K562 (cell line): Measurements from ENCODE around the gene TRIOBP. TPM values are rescaled to one million over a fixed set of nuclear protein-coding genes. Genes with fewer than 3 reads are reported as not detected.

Experiments used
- ATAC-seq: fragments of 200-7000 bp; cut with Tn5 transposase; 3 replicates; pipeline ENCODE4 v1.9.1; 2020; ENCODE audit warnings: moderate library complexity
- BruUV-seq: library from RNA; stranded (reverse); fragments of 400-500 nt; replicated peaks from 2 replicates; lab custom pipeline; 2021; lab: Mats Ljungman, UMichigan
- CTCF ChIA-PET: fragments of 300-600 bp; formaldehyde crosslinking; extraction: SDS; loops from one replicate; lab custom pipeline; 2021; ENCODE audit warnings: low intra/inter-chr PET ratio; lab: Yijun Ruan, JAX
- POLR2A ChIA-PET: fragments of 300-600, 350-650 bp; sonication (Branson Sonifier 250); formaldehyde crosslinking; extraction: SDS; loops from one replicate; lab custom pipeline; 2021; ENCODE audit warnings: antibody characterized with exemption, inconsistent platforms; lab: Yijun Ruan, JAX
- DNase-seq, 4 experiments: peaks; one replicate each; pipeline versions ENCODE4 v3.0.0 to v3.0.0-alpha.2; 2011 to 2018; ENCODE audit warnings: low spot score in 3 of 4, mixed read lengths in 3 of 4; ENCODE audit errors: extremely low read depth in 1 of 4
- FAIRE-seq: peaks from 2 replicates; lab custom pipeline; 2011; peaks lifted over from hg19 to GRCh38; lab: Jason Lieb, UNC
- H2AFZ ChIP-seq: 2 replicates; pipeline ENCODE4 v1.6.0; 2011; ENCODE audit warnings: low read depth, low read length, control low read depth, inconsistent platforms
- H3K27ac ChIP-seq: fragments of 200-600 bp; 3 replicates; pipeline ENCODE4 v1.8.0; 2011; ENCODE audit warnings: low read depth, mild to moderate bottlenecking, control low read depth, inconsistent platforms, low read length, moderate library complexity, mixed read lengths; ENCODE audit errors: extremely low read depth
- H3K27me3 ChIP-seq, 2 experiments: fragments of 300-600 bp in 1 of 2; 2 replicates in 1 of 2; 3 replicates in 1 of 2; pipeline versions ENCODE4 v1.6.0 to v1.8.0; 2011; ENCODE audit warnings: inconsistent platforms in 2 of 2, low read length in 2 of 2, mild to moderate bottlenecking in 1 of 2, mixed read lengths in 1 of 2, moderate library complexity in 1 of 2; ENCODE audit not compliant: control insufficient read depth in 2 of 2, insufficient read depth in 2 of 2
- H3K36me3 ChIP-seq: fragments of 300-600 bp; 3 replicates; pipeline ENCODE4 v1.8.0; 2011; ENCODE audit warnings: mild to moderate bottlenecking, low read length, inconsistent platforms; ENCODE audit not compliant: control insufficient read depth, insufficient read depth
- H3K4me1 ChIP-seq, 2 experiments: fragments of 200-600 bp in 1 of 2; replicated peaks in 1 of 2; 2 replicates in 1 of 2; 3 replicates in 1 of 2; pipeline versions ENCODE4 v1.5.1 to v1.8.0; 2011; ENCODE audit warnings: inconsistent platforms in 2 of 2, low read length in 2 of 2, mild to moderate bottlenecking in 1 of 2, mixed read lengths in 1 of 2, moderate library complexity in 1 of 2; ENCODE audit not compliant: control insufficient read depth in 2 of 2, insufficient read depth in 2 of 2
- H3K4me2 ChIP-seq: 2 replicates; pipeline ENCODE4 v1.6.1; 2011; ENCODE audit warnings: low read length, control low read depth, inconsistent platforms, mixed read lengths; ENCODE audit not compliant: insufficient read depth
- H3K4me3 ChIP-seq: fragments of 200-600 bp; sonication (generic), shearing (Covaris generic); 2 replicates; pipeline ENCODE4 v1.5.1; 2016; ENCODE audit warnings: control low read depth, inconsistent platforms
- H3K79me2 ChIP-seq: fragments of 200-600 bp; 3 replicates; pipeline ENCODE4 v1.8.0; 2011; ENCODE audit warnings: low read length, inconsistent platforms; ENCODE audit not compliant: control insufficient read depth, insufficient read depth
- H3K9ac ChIP-seq, 2 experiments: 2 replicates each; pipeline versions ENCODE4 v1.6.0 to v1.6.1; 2011; ENCODE audit warnings: low read depth in 2 of 2, low read length in 2 of 2, control low read depth in 1 of 2, inconsistent platforms in 1 of 2, mild to moderate bottlenecking in 1 of 2, mixed read lengths in 1 of 2; ENCODE audit not compliant: insufficient read depth in 1 of 2
- H3K9me1 ChIP-seq: one replicate; pipeline ENCODE4 v1.6.0; 2011; ENCODE audit warnings: inconsistent platforms, mild to moderate bottlenecking, low read length, moderate library complexity; ENCODE audit not compliant: control insufficient read depth, insufficient read depth
- H3K9me3 ChIP-seq: replicated peaks from 2 replicates; pipeline ENCODE4 v1.5.1; 2011; ENCODE audit warnings: low read depth, low read length, inconsistent platforms; ENCODE audit not compliant: control insufficient read depth, insufficient read depth
- H4K20me1 ChIP-seq: replicated peaks from 2 replicates; pipeline ENCODE4 v1.6.1; 2011; ENCODE audit warnings: low read length, inconsistent platforms, mixed read lengths; ENCODE audit not compliant: control insufficient read depth, insufficient read depth
- ATF7 ChIP-seq: fragments of 450-650 bp; IDR thresholded peaks from 2 replicates; pipeline ENCODE4 v1.7.1; 2014; ENCODE audit warnings: mild to moderate bottlenecking, moderate library complexity
- GTF2E2 ChIP-seq: fragments of 200-800 bp; sonication (Bioruptor generic); IDR thresholded peaks from 2 replicates; pipeline ENCODE4 v1.6.1; 2016; ENCODE audit warnings: missing genetic modification characterization, missing compliant biosample characterization
- POLR2AphosphoS2 ChIP-seq: IDR thresholded peaks from 2 replicates; pipeline ENCODE4 v1.6.1; 2012; ENCODE audit warnings: low read length, improper control_type of control experiment
- POLR2H ChIP-seq: IDR thresholded peaks from 2 replicates; pipeline ENCODE4 v1.6.1; 2016; ENCODE audit warnings: missing genetic modification characterization, low read depth, mild to moderate bottlenecking, control low read depth, missing compliant biosample characterization, moderate library complexity
- ZNF354B ChIP-seq: fragments of 250-450 bp; sonication (Bioruptor Pico); IDR thresholded peaks from 2 replicates; pipeline ENCODE4 v1.4.0; 2020
- WGBS: fragments of 100-300 bp; shearing (Covaris generic); methylation state at CpG from one replicate; pipeline ENCODE4 v1.1.6; 2016; ENCODE audit warnings: low coverage, mixed read lengths; ENCODE audit not compliant: insufficient coverage; ENCODE audit errors: missing lambda C conversion rate; 5-methylcytosine and 5-hydroxymethylcytosine counted together
- in situ Hi-C: fragments of 300-500 bp; cut with MboI; formaldehyde crosslinking; loops from 4 replicates; pipeline ENCODE4 v1.15.0; 2018; ENCODE audit warnings: inconsistent platforms, mixed read lengths
- intact Hi-C: fragments of 100-400 bp; cut with micrococcal nuclease; formaldehyde crosslinking; loops from 2 replicates; pipeline ENCODE4 v1.14.2; 2022
- polyA plus RNA-seq, 8 experiments: library from polyadenylated mRNA; depleted of rRNA in 4 of 8; stranded (reverse) in 5 of 8; unstranded in 3 of 8; fragments of >200 nt; fragmentation: Nextera tagmentation in 2 of 8; fragmentation: Illumina TruSeq in 1 of 8; extraction: Ambion mirVana in 2 of 8; extraction: Trizol in 1 of 8; gene quantifications; 2 replicates each; pipeline versions ENCODE4 v1.2.1 to v1.2.3, GENCODE V29; 2011 to 2014; ENCODE audit warnings: inconsistent platforms in 1 of 8, missing spikeins in 1 of 8
- total RNA-seq, 7 experiments: library from RNA; depleted of rRNA in 6 of 7; stranded (reverse); fragments of >200 nt in 6 of 7; fragmentation: Illumina TruSeq in 2 of 7; extraction: Trizol in 2 of 7; gene quantifications; 2 replicates each; pipeline versions ENCODE4 v1.2.1 to v1.2.3, GENCODE V29; 2011 to 2021; ENCODE audit warnings: low replicate concordance in 1 of 7
- TF ChIP-seq, protein P1 (sequence below): fragments of 450-650 bp; IDR thresholded peaks from 2 replicates; pipeline ENCODE4 v1.6.1; 2016; ENCODE audit warnings: mild to moderate bottlenecking, moderate library complexity

Gene TRIOBP
- total and polyA plus RNA-seq, 9 of the 15 experiments (the other 6 are each of a cell fraction or from before 2014, with no cell fraction given) = 0.24 to 13.8 (median 5.5) TPM

GRCh38 chr22:37806409-37807333, 109.8 kb downstream of the TRIOBP start:
- FAIRE-seq (peak; percentile 37), DNase-seq (peak in 2 of 4 experiments; percentile 43 to 64), ATAC-seq (peak; percentile 23)
- Histone ChIP-seq H3K4me3 (peak overlapping the region; percentile 64), H2AFZ (peak overlapping the region; percentile 85), H3K27ac (peak overlapping the region; percentile 69), H3K9me3 (no peaks in the 10 kb centered on the region), H3K9me1 (no peaks in the 10 kb centered on the region), H3K36me3 (peaks cover 9% of the 10 kb centered on the region; the same call in 2 of the 3 replicates), H4K20me1 (no peaks in the 10 kb centered on the region), H3K79me2 (peaks cover 30% of the 10 kb centered on the region), H3K9ac (peak overlapping the region; percentile 60 to 78; a peak in 3 of 4 replicates), H3K4me1 (peaks cover 34 to 58% of the 10 kb centered on the region in 2 experiments), H3K27me3 (no peaks in the 10 kb centered on the region), H3K4me2 (peak overlapping the region; percentile 72)
- WGBS = 8% methylated on average over 10 of the region's 19 CpGs
- ChIA-PET CTCF (no interaction called here), POLR2A (interaction anchor here (1.0 to 4.5 kb wide), 4 partner anchors 11 to 90 kb away, joined by 3 to 34 read pairs (median 5); no protein-coding TSS in a partner anchor)
- in situ Hi-C loops (no loop called here), intact Hi-C loops (no loop called here)
- BruUV-seq = no TSS peak
- TF ChIP-seq, protein P1, sequence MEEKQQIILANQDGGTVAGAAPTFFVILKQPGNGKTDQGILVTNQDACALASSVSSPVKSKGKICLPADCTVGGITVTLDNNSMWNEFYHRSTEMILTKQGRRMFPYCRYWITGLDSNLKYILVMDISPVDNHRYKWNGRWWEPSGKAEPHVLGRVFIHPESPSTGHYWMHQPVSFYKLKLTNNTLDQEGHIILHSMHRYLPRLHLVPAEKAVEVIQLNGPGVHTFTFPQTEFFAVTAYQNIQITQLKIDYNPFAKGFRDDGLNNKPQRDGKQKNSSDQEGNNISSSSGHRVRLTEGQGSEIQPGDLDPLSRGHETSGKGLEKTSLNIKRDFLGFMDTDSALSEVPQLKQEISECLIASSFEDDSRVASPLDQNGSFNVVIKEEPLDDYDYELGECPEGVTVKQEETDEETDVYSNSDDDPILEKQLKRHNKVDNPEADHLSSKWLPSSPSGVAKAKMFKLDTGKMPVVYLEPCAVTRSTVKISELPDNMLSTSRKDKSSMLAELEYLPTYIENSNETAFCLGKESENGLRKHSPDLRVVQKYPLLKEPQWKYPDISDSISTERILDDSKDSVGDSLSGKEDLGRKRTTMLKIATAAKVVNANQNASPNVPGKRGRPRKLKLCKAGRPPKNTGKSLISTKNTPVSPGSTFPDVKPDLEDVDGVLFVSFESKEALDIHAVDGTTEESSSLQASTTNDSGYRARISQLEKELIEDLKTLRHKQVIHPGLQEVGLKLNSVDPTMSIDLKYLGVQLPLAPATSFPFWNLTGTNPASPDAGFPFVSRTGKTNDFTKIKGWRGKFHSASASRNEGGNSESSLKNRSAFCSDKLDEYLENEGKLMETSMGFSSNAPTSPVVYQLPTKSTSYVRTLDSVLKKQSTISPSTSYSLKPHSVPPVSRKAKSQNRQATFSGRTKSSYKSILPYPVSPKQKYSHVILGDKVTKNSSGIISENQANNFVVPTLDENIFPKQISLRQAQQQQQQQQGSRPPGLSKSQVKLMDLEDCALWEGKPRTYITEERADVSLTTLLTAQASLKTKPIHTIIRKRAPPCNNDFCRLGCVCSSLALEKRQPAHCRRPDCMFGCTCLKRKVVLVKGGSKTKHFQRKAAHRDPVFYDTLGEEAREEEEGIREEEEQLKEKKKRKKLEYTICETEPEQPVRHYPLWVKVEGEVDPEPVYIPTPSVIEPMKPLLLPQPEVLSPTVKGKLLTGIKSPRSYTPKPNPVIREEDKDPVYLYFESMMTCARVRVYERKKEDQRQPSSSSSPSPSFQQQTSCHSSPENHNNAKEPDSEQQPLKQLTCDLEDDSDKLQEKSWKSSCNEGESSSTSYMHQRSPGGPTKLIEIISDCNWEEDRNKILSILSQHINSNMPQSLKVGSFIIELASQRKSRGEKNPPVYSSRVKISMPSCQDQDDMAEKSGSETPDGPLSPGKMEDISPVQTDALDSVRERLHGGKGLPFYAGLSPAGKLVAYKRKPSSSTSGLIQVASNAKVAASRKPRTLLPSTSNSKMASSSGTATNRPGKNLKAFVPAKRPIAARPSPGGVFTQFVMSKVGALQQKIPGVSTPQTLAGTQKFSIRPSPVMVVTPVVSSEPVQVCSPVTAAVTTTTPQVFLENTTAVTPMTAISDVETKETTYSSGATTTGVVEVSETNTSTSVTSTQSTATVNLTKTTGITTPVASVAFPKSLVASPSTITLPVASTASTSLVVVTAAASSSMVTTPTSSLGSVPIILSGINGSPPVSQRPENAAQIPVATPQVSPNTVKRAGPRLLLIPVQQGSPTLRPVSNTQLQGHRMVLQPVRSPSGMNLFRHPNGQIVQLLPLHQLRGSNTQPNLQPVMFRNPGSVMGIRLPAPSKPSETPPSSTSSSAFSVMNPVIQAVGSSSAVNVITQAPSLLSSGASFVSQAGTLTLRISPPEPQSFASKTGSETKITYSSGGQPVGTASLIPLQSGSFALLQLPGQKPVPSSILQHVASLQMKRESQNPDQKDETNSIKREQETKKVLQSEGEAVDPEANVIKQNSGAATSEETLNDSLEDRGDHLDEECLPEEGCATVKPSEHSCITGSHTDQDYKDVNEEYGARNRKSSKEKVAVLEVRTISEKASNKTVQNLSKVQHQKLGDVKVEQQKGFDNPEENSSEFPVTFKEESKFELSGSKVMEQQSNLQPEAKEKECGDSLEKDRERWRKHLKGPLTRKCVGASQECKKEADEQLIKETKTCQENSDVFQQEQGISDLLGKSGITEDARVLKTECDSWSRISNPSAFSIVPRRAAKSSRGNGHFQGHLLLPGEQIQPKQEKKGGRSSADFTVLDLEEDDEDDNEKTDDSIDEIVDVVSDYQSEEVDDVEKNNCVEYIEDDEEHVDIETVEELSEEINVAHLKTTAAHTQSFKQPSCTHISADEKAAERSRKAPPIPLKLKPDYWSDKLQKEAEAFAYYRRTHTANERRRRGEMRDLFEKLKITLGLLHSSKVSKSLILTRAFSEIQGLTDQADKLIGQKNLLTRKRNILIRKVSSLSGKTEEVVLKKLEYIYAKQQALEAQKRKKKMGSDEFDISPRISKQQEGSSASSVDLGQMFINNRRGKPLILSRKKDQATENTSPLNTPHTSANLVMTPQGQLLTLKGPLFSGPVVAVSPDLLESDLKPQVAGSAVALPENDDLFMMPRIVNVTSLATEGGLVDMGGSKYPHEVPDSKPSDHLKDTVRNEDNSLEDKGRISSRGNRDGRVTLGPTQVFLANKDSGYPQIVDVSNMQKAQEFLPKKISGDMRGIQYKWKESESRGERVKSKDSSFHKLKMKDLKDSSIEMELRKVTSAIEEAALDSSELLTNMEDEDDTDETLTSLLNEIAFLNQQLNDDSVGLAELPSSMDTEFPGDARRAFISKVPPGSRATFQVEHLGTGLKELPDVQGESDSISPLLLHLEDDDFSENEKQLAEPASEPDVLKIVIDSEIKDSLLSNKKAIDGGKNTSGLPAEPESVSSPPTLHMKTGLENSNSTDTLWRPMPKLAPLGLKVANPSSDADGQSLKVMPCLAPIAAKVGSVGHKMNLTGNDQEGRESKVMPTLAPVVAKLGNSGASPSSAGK = no peak
- TF ChIP-seq ATF7 = 0 out of 2 replicates have a peak, but pooled peaks have one; percentile 6
- 0 out of 2 replicates have a peak, but pooled peaks have one; percentile 12 for TF ChIP-seq POLR2H (tag)
- TF ChIP-seq GTF2E2 = no peak
- no peak for TF ChIP-seq POLR2AphosphoS2
- no peak for TF ChIP-seq ZNF354B (CRISPR knock-in tag)
